Measurements from ENCODE around the gene SPESP1. TPM values are rescaled to one million over a fixed set of nuclear protein-coding genes. Genes with fewer than 3 reads are reported as not detected.
"Not testable (repeated sequence)": the region's sequence is repeated elsewhere in the genome, so short reads cannot be mapped to it uniquely, and the experiment has no call there.

Gene SPESP1
- total RNA-seq, 1 experiment from 2014 or later = not detected

DNA sequence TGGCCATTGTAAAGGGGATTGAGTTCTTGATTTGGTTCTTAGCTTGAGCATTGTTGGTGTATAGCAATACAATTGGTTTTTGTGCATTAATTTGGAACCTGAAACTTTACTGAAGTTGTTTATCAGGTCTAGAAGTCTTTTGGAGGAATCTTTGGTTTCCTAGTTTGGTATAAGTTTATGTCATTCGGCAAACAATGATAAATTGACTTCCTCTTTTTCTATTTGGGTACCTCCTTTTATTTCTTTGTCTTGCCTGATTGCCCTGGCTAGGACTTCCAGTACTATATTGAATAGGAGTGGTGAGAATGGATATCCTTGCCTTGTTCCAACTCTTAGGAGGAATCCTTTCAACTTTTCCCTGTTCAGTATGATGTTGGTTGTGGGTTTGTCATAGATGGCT lies 32.1 kb downstream of the SPESP1 start:
- DNase-seq (ENCODE audit: low spot score) = no peak

DNA sequence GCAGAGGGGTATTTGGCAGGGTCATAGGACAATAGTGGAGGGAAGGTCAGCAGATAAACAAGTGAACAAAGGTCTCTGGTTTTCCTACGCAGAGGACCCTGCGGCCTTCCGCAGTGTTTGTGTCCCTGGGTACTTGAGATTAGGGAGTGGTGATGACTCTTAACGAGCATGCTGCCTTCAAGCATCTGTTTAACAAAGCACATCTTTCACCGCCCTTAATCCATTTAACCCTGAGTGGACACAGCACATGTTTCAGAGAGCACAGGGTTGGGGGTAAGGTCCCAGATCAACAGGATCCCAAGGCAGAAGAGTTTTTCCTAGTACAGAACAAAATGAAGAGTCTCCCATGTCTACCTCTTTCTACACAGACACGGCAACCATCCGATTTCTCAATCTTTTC lies 33.4 kb downstream of the SPESP1 start:
- DNase-seq (ENCODE audit: low spot score) = not testable (repeated sequence)

DNA sequence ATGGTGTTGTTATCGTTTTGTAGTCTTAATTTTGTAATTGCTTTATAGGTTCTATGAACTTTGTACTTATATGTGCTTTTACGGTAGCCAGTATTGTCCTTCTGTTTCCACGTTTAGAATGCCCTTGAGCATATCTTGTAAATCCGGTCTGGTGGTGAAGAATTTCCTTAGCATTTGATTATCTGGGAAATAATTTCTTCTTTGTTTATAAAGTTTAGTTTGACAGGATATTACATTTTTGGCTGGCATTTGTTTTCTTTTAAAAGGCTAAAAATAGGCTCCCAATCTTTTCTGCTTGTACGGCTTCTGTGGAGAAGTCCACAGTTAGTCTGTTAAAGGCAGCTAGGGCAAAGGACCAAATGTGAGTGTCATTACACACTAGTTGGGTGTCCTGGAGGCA lies 36.7 kb downstream of the SPESP1 start:
- no peak for DNase-seq (ENCODE audit: low spot score)

DNA sequence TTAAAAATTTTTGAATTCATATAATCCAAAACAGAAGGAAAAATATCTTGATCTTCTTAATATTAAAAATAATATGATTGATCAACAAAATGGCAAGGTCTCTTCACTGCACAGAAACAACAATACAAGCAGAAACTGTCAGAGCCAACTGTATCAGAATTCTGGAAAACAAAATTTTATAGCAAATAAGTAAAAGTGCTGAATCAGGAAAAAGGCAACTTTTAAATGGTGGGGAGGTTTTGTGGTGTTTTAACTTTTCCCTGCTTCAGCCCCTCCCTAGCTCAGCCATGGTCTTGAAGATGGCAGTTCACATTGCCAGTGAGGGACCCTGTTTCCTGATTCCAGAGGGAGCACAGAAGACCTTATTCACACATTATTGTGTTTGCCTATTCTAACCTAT lies 37.6 kb downstream of the SPESP1 start:
- no peak for DNase-seq (ENCODE audit: low spot score)

DNA sequence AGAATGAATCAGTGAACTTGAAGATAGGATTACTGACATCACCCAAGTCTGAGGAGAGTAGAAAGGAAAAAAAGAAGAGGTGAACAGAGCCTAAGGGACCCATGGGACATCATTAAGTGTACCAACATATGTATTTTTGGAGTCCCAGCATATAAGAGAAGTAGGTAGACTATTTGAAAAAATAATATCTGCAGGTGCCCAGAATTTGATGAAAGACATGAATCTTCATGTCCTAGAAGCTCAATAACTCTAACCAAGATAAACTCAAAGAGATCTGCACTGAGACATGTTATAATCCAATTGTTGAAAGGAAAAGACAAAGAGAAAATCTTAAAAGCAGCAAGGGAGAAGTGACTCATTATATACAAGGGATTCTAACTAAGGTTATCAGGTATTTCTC lies 39.0 kb downstream of the SPESP1 start:
- DNase-seq (ENCODE audit: low spot score) = no peak

DNA sequence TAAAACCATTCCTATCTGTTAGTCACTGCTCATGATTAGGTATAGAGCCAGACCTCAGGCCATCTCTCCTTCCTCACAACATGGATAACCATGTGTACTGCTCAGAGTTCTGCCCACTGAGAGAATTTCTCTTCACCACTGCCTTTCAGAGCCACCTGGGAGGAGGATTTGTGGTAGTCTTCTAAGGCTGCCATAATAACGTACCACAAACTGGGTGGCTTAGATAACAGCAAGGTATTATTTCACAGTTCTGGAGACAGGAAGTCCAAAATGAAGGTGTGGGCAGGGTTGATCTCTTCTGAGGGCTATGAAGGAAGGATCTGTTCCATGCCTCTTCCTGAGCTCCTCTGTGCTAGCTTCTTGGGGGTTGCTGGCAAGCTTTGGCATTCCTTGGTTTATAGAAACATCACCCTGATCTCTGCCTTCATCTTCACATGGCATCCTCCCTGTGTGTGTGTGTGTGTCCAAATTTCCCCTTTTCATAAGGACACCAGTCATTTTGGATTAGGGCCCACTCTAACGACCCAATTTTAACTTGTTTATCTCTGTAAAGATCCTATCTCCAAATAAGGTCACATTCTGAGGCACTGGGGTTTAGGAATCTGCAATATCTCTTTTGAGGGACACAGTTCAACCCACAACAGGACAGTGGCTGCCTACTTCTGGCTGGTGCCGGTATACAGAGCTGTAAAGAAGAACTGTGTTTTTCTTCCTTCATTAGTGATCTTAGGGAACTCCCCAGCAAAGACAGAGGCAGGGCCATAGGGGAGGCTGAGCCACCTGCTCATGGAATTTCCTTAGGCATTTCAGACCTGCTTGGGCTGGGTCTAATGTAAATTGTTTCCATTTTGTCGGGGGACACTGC lies 42.1 kb downstream of the SPESP1 start:
- no peak for DNase-seq (ENCODE audit: low spot score)

DNA sequence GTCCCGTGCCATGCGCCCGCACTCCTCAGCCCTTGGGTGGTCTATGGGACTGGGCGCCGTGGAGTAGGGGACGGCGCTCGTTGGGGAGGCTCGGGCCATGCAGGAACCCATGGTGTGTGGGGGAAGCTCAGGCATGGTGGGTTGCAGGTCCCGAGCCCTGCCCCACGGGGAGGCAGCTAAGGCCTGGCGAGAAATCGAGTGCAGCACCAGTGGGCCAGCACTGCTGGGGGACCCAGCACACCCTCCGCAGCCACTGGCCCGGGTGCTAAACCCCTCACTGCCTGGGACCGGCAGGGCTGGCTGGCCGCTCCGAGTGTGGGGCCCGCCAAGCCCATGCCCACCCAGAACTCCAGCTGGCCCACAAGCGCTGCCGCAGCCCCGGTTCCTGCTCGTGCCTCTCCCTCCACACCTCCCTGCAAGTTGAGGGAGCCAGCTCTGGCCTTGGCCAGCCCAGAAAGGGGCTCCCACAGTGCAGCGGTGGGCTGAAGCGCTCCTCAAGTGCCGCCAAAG lies 45.4 kb downstream of the SPESP1 start:
- DNase-seq (ENCODE audit: low spot score) = not testable (repeated sequence)

DNA sequence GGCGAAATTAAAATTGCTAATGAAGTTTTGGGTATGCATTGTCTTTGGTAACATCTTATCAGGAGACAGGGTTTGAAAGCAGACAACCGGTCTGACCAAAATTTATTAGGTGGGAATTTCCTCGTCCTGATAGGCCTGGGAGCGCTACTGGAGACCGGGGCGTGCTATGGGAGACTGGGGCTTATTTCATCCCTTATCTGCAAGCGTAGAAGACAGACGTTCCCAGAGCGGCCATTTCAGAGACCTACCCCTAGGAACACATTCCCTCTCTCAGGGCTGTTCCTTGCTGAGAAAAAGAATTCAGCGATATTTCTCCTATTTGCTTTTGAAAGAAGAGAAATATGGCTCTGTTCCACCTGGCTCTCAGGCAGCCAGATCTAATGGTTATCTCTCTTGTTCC lies 47.1 kb downstream of the SPESP1 start:
- DNase-seq (ENCODE audit: low spot score) = not testable (repeated sequence)

DNA sequence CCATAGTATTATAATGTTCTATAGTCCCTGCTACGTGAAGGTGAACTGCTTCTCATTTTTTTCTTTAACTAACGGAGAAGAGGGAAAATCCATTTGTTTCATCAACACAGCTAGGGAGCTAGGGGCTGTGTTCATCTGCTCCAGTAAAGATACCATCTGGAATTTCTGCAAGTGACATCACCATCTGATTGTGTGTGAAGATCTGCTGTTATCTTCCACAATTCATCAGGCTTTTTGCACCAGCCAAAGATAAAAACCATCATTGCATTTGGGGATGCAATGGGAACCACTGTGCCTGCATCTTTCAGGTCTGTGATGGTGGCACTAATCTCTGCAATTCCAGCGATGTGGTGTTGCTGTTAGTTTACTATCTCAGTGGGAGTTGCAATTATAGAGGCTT lies 48.7 kb downstream of the SPESP1 start:
- DNase-seq (ENCODE audit: low spot score) = no peak

DNA sequence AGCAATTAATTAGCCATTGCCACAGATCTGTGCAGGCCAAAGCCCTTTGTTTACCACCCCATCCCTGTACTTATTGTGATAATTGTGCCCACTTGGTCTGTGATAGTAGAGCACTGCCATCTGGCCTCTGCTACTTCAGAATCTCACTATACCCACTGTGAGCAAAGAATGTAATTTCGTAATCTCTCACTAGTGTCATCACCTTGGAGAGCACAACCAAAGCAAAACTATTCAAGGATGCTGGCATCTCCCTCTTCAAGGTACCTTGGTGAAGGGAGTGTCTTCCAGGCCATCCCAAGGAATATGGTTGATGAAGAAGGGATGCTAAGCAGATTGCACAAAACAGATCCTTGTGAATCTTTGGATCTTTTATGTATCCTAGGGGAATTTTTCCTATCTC lies 49.5 kb downstream of the SPESP1 start:
- DNase-seq (ENCODE audit: low spot score) = no peak

DNA sequence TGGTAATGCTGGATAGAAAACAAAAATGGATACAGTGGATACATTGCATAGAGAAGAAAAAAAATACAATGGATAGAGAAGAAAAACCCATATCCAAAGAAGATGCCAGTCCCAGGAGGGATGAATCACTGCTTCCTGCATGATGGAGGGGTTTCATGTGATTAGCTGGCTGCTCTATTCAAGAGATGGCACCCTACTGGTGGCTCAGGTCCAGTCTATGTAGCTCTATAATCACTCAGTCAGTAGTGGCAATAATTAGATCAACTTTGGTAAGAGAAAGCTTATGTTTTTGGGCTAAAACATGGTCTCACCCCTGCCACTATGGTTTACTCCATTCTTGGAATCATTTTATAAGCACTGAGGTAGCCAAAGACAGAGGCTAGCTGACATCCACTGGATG lies 50.5 kb downstream of the SPESP1 start:
- no peak for DNase-seq (ENCODE audit: low spot score)

DNA sequence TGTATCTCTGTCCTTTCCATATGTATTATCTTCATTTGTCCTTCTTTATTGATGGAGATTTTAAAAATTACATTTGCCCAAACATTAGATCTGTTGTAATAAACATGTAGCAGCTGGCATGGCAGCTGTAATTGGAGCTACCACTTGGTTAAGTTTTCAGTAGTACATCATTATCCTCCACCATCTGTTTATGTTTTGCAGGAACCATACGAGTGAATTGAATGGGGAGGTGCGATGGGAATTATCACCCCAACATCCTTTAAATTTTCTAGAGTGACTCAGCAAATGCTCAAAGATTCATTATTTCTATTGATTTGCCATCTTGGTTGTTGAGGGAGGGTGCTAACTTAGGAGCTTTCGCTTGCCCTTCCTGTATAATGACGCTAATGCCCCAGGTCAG lies 51.6 kb downstream of the SPESP1 start:
- no peak for DNase-seq (ENCODE audit: low spot score)

DNA sequence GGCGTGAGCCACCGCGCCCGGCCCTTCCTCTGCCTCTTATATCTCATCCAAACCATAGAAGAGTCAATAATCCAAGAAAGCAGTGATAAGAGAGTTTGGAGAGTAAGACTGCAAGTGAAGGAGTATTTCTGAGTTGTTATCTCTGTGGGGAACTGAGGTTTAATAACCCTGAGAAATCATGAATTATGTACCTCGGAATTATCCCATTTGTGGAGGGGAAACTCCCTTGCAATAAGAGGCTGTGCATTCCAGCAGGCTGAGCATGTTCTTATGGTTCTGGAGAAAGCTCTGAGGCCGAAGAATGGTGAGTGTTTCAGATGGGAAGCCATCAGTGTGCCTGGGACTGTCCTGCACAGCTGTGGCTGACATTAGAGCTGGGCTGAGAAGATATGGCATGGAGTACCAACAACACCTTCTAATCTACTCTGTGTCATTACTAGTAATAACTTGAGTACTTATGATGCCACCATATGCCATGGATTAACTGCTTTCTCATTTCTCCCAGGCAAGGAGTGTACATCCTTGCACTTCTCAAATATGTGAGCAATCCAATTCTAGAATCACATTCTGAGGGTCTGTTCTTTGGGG lies 52.7 kb downstream of the SPESP1 start:
- no peak for DNase-seq (ENCODE audit: low spot score)

DNA sequence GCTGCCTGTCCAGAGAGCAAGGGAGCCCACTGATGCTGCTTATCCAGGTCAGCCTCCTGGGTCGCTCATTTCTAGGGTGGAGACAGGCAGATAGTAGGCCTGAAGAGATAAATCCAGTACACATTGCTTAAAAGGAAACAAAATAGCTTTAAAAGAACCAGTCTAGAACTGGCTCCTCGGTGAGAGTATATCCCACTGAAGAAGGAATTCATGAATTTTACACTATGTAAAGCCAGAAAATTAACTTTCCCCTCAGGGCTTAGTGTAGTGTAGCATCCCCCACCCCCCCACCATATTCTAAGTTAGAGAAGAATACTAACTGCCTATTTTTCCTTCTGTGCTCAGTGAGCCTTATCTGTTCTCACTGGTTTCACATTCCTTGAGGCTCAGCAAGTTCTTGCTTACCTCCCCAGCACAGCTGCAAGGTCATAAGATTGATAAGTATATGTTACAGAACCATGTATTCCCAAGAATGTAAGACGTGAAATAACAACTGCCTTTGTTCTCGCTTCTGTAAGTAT lies 53.7 kb downstream of the SPESP1 start:
- DNase-seq (ENCODE audit: low spot score) = no peak

DNA sequence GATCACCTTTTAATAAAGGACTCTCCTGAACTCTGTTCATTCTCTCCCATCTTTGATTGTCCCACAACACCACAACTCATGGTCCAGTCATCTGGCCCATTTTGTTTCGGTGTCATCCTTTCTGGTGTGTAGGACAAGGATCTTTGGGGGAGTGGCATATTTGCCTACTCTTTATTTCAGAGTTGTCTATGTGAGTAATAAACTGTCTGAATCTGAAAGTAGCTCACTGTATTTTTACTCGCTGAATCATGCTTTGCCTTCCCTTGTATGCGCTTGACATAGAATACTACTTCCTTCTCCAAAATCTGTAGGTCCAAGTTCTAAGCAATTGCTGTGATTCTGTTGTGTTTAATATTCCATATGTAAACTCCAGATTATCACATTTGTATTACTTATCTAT lies 54.3 kb downstream of the SPESP1 start:
- no peak for DNase-seq (ENCODE audit: low spot score)

DNA sequence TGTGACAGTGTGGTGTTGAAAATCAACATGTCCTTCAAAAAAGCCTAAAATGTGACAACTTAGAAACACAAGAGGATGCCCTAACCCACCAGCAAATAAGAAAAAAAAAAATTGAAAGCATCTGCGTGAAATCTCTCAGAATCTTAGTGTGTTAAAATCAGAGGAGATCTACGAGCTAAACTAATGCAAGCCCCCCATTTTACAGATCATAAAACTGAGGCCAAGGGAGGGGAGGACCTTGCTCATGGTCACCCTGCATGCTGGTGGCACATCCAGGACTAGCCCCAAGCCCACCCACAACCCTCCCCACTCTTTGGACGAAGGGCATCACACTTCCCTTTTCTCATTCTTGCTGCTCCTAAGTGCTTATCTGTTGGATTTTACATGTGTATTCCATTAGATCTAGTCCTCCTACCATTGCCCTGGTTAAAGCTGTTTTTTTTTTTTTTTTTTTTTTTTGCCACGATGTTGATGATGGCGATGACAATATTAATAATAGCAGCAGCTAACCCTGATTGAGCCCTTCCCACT lies 55.1 kb downstream of the SPESP1 start:
- DNase-seq (ENCODE audit: low spot score) = no peak

DNA sequence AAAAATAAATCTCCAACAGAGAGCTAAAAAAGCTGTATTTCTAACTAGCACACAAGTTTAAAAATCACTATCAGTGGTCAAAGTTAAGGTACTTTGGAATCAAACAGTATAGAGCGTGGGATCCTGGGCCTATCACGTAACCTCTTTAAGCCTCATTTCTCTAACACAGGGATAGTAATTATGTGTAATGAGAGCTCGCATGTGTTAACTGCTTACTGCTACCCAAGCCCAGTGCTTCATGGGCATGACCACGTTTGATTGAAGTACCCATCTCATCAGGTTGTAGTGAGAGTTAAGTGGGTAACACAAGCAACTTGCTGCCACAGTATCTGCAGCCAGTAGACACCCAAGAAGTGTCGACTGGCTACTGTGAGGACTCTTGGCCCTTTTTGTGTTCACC lies 56.0 kb downstream of the SPESP1 start:
- DNase-seq (ENCODE audit: low spot score) = no peak

DNA sequence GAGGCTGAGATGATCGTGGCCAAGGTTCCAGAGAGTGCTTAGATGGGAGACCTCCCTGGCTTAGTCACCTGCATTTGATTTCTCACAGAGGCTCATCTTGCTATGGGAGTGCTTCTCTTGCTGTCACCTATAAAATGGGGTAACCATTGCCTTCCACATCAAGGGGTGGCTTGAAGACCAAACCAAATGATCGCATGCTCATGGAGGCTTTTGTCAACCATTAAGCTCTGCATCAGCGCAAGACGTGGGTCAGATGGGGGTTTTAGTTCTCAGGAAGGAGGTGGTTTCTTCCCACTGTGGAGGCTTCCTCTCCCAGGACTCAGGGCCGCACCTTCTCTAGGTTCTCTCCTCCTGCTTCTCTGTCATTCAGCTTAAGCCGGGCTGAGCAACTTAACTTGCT lies 56.8 kb downstream of the SPESP1 start:
- DNase-seq (ENCODE audit: low spot score) = no peak

DNA sequence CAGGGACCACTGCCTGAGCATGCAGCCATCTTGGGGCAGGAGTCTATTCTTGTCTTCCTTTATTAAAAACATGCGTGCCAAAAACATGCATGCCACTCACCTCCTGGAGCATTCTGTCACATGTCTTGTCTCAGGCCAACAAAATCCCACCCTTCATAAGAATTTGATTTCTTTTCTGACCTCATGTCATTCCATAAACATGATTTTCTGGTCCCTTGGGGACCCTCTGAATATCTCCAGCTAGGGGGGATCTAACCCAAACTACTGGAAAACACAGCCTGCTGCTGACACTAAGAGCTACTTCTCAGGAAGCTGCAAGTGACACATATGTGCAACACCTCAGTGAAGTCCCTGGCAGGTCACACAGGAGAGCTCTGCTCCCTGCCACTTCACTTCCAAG lies 57.4 kb downstream of the SPESP1 start:
- DNase-seq (ENCODE audit: low spot score) = no peak

DNA sequence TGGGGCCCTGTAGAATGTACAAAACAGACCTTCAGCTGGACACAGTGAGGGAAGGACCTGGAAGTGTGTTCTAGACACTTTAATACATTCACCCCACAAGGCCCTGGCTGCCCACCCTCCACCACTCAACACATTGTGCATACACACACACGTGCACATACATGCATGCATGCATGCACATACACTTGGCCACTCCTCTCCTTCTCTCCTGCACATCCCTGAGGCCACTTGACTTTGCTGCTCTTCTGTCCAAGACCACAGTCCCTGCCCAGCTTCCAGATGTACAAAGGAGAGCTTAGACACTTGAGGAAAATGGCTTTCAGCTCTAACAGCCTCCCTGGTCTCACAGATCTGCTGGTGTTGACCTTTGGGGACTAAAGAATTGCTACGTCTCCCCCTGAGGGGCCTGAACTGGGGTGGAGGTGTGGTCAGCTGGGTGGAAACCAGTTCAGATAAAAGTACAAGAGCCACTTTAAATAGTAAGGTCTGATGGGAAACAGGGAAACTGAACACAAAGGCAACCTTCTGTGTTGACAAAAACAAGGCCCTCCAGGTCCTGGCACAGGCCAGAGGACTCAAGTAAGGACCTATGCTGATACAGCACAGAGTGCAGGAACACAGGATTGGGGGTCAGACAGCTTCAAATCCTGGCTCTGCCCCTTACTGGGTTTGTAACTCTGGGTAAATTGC lies 59.4 kb downstream of the SPESP1 start:
- DNase-seq (ENCODE audit: low spot score) = no peak

DNA sequence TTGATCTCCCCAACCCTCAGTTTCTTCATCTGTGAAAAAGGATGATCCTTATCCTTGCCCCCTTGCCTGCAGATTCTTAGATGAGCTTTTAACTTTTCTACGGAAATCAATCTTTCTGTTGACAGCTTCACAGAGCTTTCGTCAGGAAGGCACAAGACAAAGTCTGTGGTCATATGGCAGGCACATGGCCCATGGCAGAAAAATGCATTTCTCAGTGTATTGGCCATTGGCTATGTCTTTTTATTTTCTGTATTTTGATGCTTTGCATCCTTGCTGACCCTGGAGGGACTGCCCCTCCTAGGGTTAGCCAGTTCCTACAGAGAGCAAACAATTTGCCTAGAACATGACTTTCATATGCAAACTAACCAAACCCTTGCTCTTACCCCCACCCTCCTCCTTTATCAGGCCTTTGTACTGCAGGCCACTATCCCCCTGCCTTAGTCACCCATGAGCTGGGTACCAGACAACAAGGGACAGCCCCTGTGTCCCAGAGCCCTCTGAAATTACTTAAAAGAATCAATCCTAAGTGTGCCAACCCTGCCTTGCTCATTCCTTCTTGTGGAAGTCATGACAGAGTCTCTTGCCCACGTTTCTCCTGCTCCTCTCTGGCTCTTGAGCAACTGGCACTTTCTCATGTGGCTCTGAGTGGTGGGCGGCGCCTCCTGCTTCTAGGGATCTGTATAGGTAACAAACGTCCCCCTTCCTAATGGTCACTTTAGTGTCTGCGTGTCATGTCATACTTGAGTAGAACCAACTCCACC lies 60.1 kb downstream of the SPESP1 start:
- no peak for DNase-seq (ENCODE audit: low spot score)

All from HT-29 (cell line).